NCI-H2081 treated with DMSO at 0.1 percent for 48 hours (cell line): Measurements from ENCODE around the gene TULP4.
A peak's percentile ranks its signal among the peaks of the same experiment; 100 is the strongest.
"Not testable (repeated sequence)": the region's sequence is repeated elsewhere in the genome, so short reads cannot be mapped to it uniquely, and the experiment has no call there.

Experiments
- DNase-seq: peaks from one replicate; lab custom pipeline; 2025; lab: John Stamatoyannopoulos, UW

Gene TULP4

DNA sequence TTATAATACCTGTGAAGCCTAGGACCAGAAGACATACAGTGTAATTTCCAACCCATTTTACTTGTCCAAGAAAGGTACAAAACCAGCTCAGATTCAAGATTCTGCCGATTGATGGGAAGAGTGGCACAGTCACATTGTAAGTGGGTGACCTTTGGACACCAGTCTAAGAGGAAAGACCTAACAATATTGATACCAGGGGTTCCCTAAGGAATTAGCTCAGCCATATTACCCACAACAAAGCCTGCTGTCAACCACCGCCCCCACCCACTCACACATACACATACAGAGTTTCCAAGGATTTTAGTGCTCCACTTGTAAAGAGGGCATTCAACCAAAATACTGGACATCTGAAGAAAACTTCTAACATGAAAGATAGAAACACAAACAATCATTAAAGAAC lies 219.7 kb downstream of the TULP4 start:
- DNase-seq, result no peak

DNA sequence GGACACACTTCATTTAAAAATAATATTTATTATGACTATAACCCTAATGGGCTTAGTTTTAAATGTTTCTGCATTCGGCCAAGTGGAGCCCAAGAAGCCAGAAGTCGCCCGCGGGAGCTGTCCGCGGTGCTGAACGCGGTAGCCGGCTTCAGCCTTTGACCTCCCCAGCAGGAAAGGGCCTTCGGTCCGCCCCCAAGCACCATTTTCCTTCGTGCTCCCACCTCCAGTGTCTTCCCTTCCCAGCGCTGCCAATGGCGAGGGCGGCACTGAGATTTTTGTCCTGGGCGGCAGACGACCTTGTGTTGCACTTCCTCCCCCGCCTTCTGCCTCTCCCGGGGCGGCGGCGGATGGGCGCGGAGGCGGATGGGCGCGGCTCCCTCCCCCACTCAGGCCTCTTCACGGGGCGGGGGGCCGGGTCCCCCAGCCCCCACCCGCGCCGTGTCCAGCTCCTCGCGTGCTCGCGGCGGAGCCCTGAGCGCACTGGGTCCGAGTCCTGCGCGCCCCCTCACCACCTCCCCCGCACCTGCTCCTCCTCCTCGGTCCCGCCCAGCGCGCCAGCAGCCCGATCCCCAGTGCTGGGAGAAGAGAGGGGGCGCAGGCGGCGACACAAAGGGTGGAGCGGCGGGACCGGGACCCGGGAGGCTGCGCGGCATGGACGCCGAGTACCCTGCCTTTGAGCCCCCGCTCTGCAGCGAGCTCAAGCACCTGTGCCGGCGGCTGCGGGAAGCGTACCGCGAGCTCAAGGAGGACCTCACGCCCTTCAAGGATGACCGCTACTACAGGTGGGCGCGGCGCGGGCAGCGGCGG lies 224.0 kb downstream of the TULP4 start:
- no peak for DNase-seq

DNA sequence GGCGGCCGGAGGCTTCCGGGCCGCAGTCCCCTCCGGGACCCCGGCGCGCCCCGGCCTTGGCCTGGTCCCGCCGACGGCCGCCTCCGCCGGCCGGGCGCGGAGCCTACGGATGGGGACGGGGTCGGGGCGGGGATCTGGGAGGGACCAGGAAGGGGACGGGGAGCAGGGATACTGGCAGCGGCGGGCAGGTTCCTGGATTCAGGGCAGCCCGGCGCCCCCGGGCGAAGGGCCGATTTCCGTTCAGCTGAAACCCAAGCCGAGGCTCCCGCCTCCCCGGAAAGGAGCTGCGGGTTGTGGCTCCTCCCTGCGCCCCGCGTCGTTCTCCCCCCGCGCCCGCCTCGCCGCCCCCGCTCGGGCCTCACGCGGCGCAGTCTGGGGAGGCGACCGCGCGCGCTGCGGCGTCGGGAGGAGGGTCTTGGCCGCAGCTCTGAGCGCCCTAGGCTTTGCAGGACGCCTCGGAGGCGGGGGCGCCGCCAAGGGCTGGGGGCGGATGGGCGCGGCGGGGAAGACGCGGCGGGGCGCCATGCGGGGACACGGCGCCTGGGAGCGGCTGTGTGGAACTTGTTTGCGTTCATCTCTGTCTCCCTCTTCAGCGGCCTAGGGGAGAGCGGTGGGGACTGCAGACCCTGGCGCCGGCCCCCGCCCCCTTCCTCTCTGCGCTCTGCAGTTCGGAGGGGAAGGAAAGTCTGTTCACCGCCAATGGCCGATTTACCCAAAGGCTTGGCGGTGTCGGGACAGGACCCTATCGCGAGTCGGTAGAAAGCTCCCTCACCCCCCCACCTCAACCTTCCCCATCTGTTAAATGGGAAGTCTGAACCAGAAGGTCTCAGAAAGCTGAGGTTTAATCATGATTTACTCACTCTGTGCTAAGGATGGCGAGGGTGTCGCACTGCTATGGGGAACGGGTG lies 224.9 kb downstream of the TULP4 start:
- DNase-seq, result no peak

DNA sequence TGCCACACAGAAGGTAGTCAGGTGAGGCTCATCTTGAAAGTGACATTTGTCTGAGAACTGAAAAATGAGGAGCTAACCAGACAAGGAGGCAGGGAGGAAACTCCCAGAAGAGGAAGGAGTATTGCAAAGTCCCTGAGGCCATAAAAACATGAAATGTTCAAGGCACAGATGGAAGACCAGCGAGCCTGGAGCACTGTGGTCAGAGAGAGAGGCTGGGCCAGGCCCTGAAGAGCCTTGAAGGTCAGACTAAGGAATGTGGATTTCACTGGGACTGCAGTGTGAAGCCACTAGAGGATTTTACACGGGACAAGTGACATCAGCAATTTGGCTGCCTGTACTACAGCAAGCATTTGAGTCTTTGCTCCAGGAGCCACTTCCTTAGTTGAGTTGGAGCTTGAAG lies 226.5 kb downstream of the TULP4 start:
- no peak for DNase-seq

DNA sequence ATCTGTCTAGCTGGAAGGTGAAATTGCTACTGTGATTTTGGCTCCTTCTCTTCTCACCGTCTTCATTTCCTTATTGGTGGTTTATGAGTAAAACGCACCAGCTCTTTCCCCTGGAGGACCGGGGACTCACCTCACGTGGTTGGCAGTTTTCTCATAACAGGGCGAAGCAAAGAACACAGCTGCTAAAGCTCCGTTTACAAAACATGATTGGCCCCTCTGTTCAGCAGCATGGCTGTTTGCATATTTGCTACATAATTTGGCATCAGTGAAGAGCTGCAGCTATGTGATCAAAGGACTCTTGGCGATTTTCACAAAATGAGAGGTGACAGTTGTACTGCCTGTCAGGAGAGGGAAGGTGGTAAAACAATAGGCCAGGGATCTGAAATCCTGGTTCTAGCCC lies 227.1 kb downstream of the TULP4 start:
- no peak for DNase-seq

GRCh38 chr6:158539881-158540280 lies 227.6 kb downstream of the TULP4 start:
- DNase-seq, result no peak

DNA sequence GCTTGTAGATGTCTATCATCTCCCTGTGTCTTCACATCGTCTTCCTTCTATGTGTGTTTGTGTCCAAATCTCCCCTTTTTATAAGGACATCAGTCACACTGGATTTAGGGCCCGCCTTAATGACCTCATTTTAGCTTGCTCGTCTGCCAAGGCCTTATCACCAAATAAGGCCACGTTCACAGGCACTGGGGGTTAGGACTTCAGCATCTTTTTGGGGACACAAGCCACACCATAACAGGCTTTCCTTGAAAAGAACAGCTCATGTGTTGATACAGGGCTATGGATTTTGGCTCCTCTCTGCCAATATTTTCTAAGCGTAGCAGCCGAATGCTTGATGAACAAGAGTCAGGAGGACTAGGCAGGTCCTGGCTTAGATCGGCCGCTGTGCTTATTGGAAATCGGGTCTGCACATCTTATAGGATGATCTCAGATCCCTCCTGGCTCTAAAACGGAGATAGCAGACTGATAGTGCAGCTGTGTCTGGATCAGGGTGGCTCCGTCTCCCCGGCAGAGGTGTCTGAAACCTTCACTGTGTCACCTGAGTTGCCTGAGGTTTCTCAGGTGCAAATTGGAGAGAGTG lies 231.4 kb downstream of the TULP4 start:
- no peak for DNase-seq

DNA sequence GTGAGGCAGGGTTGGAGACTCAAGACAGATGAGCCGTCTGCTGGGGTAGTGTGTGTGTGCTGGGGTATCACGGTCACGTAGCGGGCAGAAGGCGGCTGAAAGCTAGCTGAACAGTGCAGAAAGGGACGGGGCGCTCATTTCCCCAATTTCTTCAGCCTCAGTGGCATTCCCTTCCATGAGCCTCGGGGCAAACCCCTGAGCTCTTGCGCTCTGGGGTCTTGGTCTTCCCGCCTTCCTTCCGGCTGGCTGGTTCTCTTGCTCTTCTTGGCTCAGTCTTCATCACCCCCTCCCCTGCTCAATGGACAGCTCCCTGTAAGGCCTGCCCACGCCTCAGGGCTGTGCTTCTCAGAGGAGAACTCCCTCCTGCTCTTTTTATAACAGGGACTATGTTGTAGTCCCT lies 232.2 kb downstream of the TULP4 start:
- DNase-seq, result no peak

GRCh38 chr6:158545043-158545966 lies 233.0 kb downstream of the TULP4 start:
- no peak for DNase-seq

DNA sequence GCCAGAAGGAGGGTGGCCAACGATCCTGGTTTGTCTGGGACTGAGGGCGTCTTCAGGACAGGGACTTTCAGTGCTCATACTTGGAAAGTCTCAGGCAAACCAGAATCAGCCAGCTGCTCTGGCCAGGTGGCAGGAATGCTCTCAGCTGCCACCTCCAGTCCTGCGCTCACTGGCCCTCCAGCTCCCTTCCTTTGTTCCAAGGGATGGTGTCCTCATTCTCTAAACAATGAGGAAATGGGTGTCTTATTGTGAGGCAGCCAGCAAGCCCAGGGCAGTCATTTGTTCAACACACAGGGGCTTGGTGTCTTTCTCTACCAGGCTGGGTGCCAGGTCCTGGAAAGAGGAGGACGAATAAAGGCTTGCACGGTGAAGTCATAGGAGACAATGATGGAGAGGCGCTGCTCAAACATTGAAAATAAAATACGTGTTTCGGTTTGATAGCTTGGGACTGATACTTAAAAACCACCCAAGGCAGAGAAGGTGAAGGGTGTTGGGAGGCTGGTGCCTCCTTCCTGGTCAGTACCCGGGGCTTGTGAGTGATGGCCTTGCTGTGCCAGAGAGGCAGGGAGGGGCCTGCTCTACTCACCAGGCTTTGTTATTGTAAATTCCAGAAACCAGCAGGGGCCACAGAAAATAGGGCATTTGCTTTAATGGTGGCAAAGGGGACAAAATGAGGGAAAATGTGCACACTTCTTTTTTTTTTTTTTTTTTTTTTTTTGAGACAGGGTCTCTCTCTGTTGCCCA lies 236.3 kb downstream of the TULP4 start:
- DNase-seq, result peak; percentile 59

GRCh38 chr6:158552055-158552795 lies 240.0 kb downstream of the TULP4 start:
- DNase-seq, result no peak

DNA sequence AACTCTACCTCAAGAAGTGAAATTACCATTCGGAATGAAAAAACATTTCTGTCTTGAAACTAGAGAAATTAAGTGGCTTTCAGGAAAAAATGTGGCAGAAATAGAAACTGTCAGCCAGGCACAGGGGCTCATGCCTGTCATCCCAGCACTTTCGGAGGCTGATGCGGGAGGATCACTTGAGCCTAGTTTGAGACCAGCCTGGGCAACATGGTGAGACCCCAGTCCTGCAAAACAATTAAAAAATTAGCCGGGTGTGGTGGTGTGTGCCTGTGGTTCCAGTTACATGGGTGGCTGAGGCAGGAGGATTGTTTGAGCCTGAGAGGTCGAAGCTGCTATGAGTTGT lies 240.5 kb downstream of the TULP4 start:
- DNase-seq, result no peak

- DNase-seq, result no peak
Measured at GRCh38 chr6:158554611-158555361, 242.5 kb downstream of the TULP4 start.

GRCh38 chr6:158556113-158556512 lies 243.8 kb downstream of the TULP4 start:
- no peak for DNase-seq

DNA sequence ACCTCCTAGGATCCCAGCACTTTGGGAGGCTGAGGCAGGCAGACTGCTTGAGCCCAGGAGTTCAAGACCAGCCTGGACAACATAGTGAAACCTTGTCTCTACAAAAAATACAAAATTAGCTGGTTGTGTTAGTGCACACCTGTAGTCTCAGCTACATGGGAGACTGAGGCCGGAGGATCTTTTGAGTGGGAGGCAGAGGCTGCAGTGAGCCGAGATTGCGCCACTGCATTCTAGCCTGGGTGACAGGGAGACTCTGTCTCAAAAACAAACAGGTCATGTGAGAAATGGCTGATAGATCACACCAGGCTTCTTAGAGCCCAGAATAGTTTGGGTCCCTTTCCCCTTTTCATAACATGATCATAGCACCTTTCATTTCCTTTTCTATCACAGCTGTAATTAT lies 244.8 kb downstream of the TULP4 start:
- not testable (repeated sequence) for DNase-seq

GRCh38 chr6:158557927-158558326 lies 245.7 kb downstream of the TULP4 start:
- no peak for DNase-seq

GRCh38 chr6:158558415-158559306 lies 246.4 kb downstream of the TULP4 start:
- DNase-seq, result no peak

DNA sequence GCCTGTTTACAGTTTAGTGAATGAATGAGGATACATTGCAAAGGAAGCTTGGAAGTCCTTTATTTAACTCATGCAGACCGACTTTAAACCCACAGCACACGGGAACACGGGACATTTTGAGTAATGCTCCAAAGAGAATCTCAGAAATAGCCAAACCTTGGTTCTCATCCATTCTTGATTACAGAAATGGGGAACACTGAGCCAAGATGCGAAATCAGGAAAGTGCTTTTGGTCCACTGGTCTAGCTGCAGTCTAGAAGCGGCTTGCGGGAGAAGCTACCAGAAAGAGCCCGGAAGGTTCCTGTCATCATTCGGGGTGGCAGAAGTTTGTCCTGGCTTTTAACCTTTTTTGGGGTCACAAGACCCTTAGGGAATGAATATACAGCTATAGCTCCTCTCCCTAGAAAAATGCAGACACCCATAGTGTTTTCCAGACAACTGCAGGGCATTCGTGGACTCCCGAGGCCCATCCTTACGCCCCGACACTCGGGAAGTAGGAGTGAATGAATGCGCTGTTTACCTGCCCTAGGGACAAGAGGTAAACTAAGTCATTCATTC lies 247.2 kb downstream of the TULP4 start:
- DNase-seq, result no peak
